SK-N-SH (cell line): ENCODE results near the gene AFP. TPM values are rescaled to one million over a fixed set of nuclear protein-coding genes. Genes with fewer than 3 reads are reported as not detected.

Source experiments
- CTCF ChIA-PET: fragments of 300-600, 350-600 bp; formaldehyde crosslinking; extraction: SDS; loops from one replicate; lab custom pipeline; 2021; lab: Yijun Ruan, JAX
- POLR2A ChIA-PET: fragments of 350-600 bp; sonication (Branson Sonifier 250); formaldehyde crosslinking; extraction: SDS; loops from one replicate; lab custom pipeline; 2020; ENCODE audit warnings: antibody characterized with exemption, inconsistent platforms; lab: Yijun Ruan, JAX
- DNase-seq: peaks from one replicate; pipeline ENCODE4 v3.0.0; 2012
- H2AFZ ChIP-seq: fragments of 200-600 bp; sonication (generic); 2 replicates; pipeline ENCODE4 v1.8.1; 2016; ENCODE audit warnings: antibody characterized with exemption, mild to moderate bottlenecking, low read depth
- H3F3A ChIP-seq: fragments of 200-600 bp; sonication (generic); replicated peaks from 2 replicates; pipeline ENCODE3; 2016; ENCODE audit warnings: antibody characterized with exemption, mild to moderate bottlenecking; ENCODE audit not compliant: insufficient read depth
- H3K27ac ChIP-seq, 2 experiments: fragments of 200-500 bp in 1 of 2; fragments of 200-600 bp in 1 of 2; sonication (Bioruptor generic) in 1 of 2; sonication (generic), shearing (Covaris generic) in 1 of 2; 2 replicates each; pipeline versions ENCODE4 v1.5.1 to v1.6.1; 2014 to 2016; ENCODE audit warnings: low read depth in 2 of 2, inconsistent platforms in 1 of 2, low read length in 1 of 2, mild to moderate bottlenecking in 1 of 2, mixed read lengths in 1 of 2
- H3K27me3 ChIP-seq: fragments of 200-600 bp; sonication (generic), shearing (Covaris generic); 2 replicates; pipeline ENCODE4 v1.6.1; 2016; ENCODE audit warnings: mixed run types; ENCODE audit not compliant: insufficient read depth
- H3K36me3 ChIP-seq, 2 experiments: fragments of 200-500 bp in 1 of 2; fragments of 200-600 bp in 1 of 2; sonication (Bioruptor generic) in 1 of 2; sonication (generic) in 1 of 2; replicated peaks in 1 of 2; 2 replicates each; pipeline versions ENCODE3 to v1.5.1; 2014 to 2016; ENCODE audit warnings: low read length in 1 of 2, mild to moderate bottlenecking in 1 of 2; ENCODE audit not compliant: insufficient read depth in 2 of 2, control insufficient read depth in 1 of 2
- H3K4me1 ChIP-seq, 2 experiments: fragments of 200-500 bp in 1 of 2; fragments of 200-600 bp in 1 of 2; sonication (Bioruptor generic) in 1 of 2; sonication (generic), shearing (Covaris generic) in 1 of 2; 2 replicates each; pipeline versions ENCODE4 v1.5.1 to v1.6.1; 2014 to 2016; ENCODE audit warnings: low read depth in 1 of 2, low read length in 1 of 2, mixed run types in 1 of 2; ENCODE audit not compliant: insufficient read depth in 2 of 2, control insufficient read depth in 1 of 2
- H3K4me2 ChIP-seq: fragments of 200-600 bp; sonication (generic), shearing (Covaris generic); 2 replicates; pipeline ENCODE4 v1.6.1; 2017; ENCODE audit warnings: mixed run types
- H3K4me3 ChIP-seq, 2 experiments: fragments of 200-500 bp in 1 of 2; fragments of 200-600 bp in 1 of 2; sonication (Bioruptor generic) in 1 of 2; sonication (generic), shearing (Covaris generic) in 1 of 2; 2 replicates each; pipeline versions ENCODE4 v1.5.1 to v1.8.1; 2014 to 2016; ENCODE audit warnings: low read depth in 2 of 2, inconsistent platforms in 1 of 2, low read length in 1 of 2, mild to moderate bottlenecking in 1 of 2, mixed read lengths in 1 of 2, moderate library complexity in 1 of 2
- H3K79me2 ChIP-seq: fragments of 200-600 bp; sonication (generic); 2 replicates; pipeline ENCODE4 v1.8.1; 2017; ENCODE audit warnings: mild to moderate bottlenecking; ENCODE audit not compliant: insufficient read depth
- H3K9ac ChIP-seq: fragments of 200-600 bp; sonication (generic); 2 replicates; pipeline ENCODE4 v1.6.1; 2017; ENCODE audit warnings: mixed run types
- H3K9me2 ChIP-seq: fragments of 200-600 bp; sonication (generic); 2 replicates; pipeline ENCODE4 v1.6.1; 2017; ENCODE audit warnings: mixed run types
- H3K9me3 ChIP-seq: fragments of 200-600 bp; sonication (generic); 2 replicates; pipeline ENCODE4 v1.6.1; 2017; ENCODE audit warnings: mixed run types, mild to moderate bottlenecking, moderate library complexity
- H4K20me1 ChIP-seq: fragments of 200-600 bp; sonication (generic); 2 replicates; pipeline ENCODE4 v1.6.1; 2017; ENCODE audit warnings: mild to moderate bottlenecking, mixed run types; ENCODE audit not compliant: insufficient read depth
- ELF1 ChIP-seq: IDR thresholded peaks from 2 replicates; pipeline ENCODE4 v1.4.0; 2012
- EP300 ChIP-seq, 2 experiments: IDR thresholded peaks; 2 replicates each; pipeline versions ENCODE4 v1.4.0 to v1.6.1; 2012; ENCODE audit warnings: borderline replicate concordance in 1 of 2, low read depth in 1 of 2, low read length in 1 of 2
- EZH2phosphoT487 ChIP-seq: fragments of 200-600 bp; sonication (generic); IDR thresholded peaks from 2 replicates; pipeline ENCODE4 v1.6.1; 2017; ENCODE audit warnings: low read depth, mixed run types, mild to moderate bottlenecking, antibody characterized with exemption, moderate library complexity, borderline replicate concordance
- FOSL2 ChIP-seq: IDR thresholded peaks from 2 replicates; pipeline ENCODE4 v1.4.0; 2012; ENCODE audit warnings: low read depth, mild to moderate bottlenecking, moderate library complexity, borderline replicate concordance
- FOXJ3 ChIP-seq: sonication (generic); formaldehyde crosslinking; IDR thresholded peaks from 2 replicates; pipeline ENCODE4 v1.5.1; 2020; ENCODE audit warnings: mild to moderate bottlenecking, missing genetic modification reagents
- FOXM1 ChIP-seq: IDR thresholded peaks from 2 replicates; pipeline ENCODE4 v1.4.0; 2012; ENCODE audit warnings: low read depth, mild to moderate bottlenecking
- GABPA ChIP-seq: IDR thresholded peaks from 2 replicates; pipeline ENCODE4 v1.4.0; 2012; ENCODE audit warnings: low read depth, mild to moderate bottlenecking
- GATA2 ChIP-seq: sonication (generic); formaldehyde crosslinking; IDR thresholded peaks from 2 replicates; pipeline ENCODE4 v1.5.0; 2020; ENCODE audit warnings: mild to moderate bottlenecking, missing genetic modification reagents
- MEF2A ChIP-seq: IDR thresholded peaks from 2 replicates; pipeline ENCODE4 v1.4.0; 2012; ENCODE audit warnings: low read depth, borderline replicate concordance
- MXI1 ChIP-seq: IDR thresholded peaks from 2 replicates; pipeline ENCODE4 v1.6.1; 2012; ENCODE audit warnings: mild to moderate bottlenecking, low read depth, low read length, improper control_type of control experiment
- NRF1 ChIP-seq: IDR thresholded peaks from 2 replicates; pipeline ENCODE4 v1.6.1; 2012; ENCODE audit warnings: low read depth, mild to moderate bottlenecking, low read length
- PBX3 ChIP-seq: IDR thresholded peaks from 2 replicates; pipeline ENCODE4; 2012
- POLR2AphosphoS5 ChIP-seq: IDR thresholded peaks from 2 replicates; pipeline ENCODE4 v1.6.1; 2012; ENCODE audit warnings: low read depth, low read length
- RAD21 ChIP-seq: IDR thresholded peaks from 2 replicates; pipeline ENCODE4 v1.6.1; 2012; ENCODE audit warnings: mild to moderate bottlenecking, low read length
- RCOR1 ChIP-seq: fragments of 150-350 bp; IDR thresholded peaks from 2 replicates; pipeline ENCODE4 v1.6.1; 2017; ENCODE audit warnings: antibody characterized with exemption, low read length
- RFX5 ChIP-seq: IDR thresholded peaks from 2 replicates; pipeline ENCODE4 v1.6.1; 2012; ENCODE audit warnings: mild to moderate bottlenecking, improper control_type of control experiment, low read length
- YY1 ChIP-seq: IDR thresholded peaks from 2 replicates; pipeline ENCODE4 v1.4.0; 2012; ENCODE audit warnings: low read depth, mild to moderate bottlenecking
- ZBTB33 ChIP-seq: IDR thresholded peaks from 2 replicates; pipeline ENCODE4 v1.4.0; 2012; ENCODE audit warnings: low read depth, borderline replicate concordance
- WGBS: methylation state at CpG from one replicate; pipeline ENCODE4 v1.1.6; 2017; ENCODE audit warnings: low lambda C conversion rate; 5-methylcytosine and 5-hydroxymethylcytosine counted together
- polyA plus RNA-seq, 3 experiments: library from polyadenylated mRNA; depleted of rRNA; stranded (reverse); fragments of >200 nt; gene quantifications; 2 replicates each; pipeline ENCODE4 v1.2.3, GENCODE V29; 2012
- TF ChIP-seq, protein P1 (sequence below): IDR thresholded peaks from 2 replicates; pipeline ENCODE4 v1.6.1; 2012; ENCODE audit warnings: mild to moderate bottlenecking, low read depth, low read length, moderate library complexity
- TF ChIP-seq, protein P2 (sequence below): IDR thresholded peaks from 2 replicates; pipeline ENCODE4 v1.4.0; 2012; ENCODE audit warnings: low read depth

AFP gene
- polyA plus RNA-seq, 1 of the 3 experiments (the other 2 are of a cell fraction), result 0.28 TPM

DNA sequence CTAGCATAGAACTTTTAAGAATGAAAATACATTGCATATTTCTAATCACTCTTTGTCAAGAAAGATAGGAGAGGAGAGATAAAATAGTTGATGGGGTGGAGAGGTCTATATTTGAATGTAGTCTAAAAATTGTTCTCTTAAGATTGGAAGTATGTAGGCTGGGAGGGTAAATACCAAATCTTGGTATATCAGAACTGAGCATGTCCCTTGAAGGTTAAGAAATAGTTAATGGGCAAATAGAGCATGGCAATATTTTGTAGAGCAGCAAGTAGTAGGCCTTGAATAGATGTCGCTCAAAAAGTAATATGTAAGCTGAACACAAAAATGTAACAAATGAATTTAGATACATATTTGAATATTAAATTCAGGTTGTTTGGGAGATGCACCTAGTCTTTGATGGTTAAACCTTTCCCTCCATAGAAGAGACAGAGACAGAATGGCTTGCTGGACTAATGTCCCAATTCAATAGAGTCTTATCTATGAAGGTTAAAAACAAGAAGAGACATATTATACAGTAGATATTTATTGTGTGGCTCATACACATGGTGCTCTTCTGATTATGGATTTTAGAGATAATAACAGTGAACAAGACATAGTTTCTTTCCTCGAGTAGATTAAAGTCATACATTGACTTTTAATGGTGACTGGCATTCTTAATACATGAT, 19.5 kb upstream of the AFP start:
- no peak overlapping the region for H3K27ac ChIP-seq
- H3K9ac ChIP-seq, result no peak overlapping the region
- H3K4me2 ChIP-seq, result no peak overlapping the region
- no peaks in the 10 kb centered on the region for H3F3A ChIP-seq
- no peaks in the 10 kb centered on the region for H3K9me3 ChIP-seq
- WGBS, result 0% methylated on average over 2 of the region's 2 CpGs
- CTCF ChIA-PET, result interaction anchor here (1.4 kb wide), 1 partner anchor 30 kb away, joined by 4 read pairs; no protein-coding TSS in a partner anchor
- H2AFZ ChIP-seq, result no peak overlapping the region
- H3K79me2 ChIP-seq, result no peaks in the 10 kb centered on the region
- POLR2A ChIA-PET, result no interaction called here
- no peak overlapping the region for H3K4me3 ChIP-seq
- H4K20me1 ChIP-seq, result no peaks in the 10 kb centered on the region
- H3K4me1 ChIP-seq, result no peaks in the 10 kb centered on the region
- H3K9me2 ChIP-seq, result no peaks in the 10 kb centered on the region
- H3K27me3 ChIP-seq, result 0 out of 2 replicates have a peak, but pooled peaks cover 4% of the 10 kb centered on the region
- no peak for DNase-seq
- H3K36me3 ChIP-seq, result no peaks in the 10 kb centered on the region
- TF ChIP-seq GABPA, result no peak
- TF ChIP-seq MEF2A, result no peak
- no peak for TF ChIP-seq RAD21
- TF ChIP-seq EZH2phosphoT487, result no peak
- no peak for TF ChIP-seq GATA2
- no peak for TF ChIP-seq EP300 (IDR thresholded peaks at IDR 0.05; ENCODE audit: borderline replicate concordance in 1 of 2, low read depth in 1 of 2, low read length in 1 of 2)
- TF ChIP-seq NRF1, result no peak
- TF ChIP-seq RFX5, result no peak
- no peak for TF ChIP-seq FOSL2
- no peak for TF ChIP-seq ELF1
- TF ChIP-seq FOXJ3 (CRISPR knock-in tag), result no peak
- no peak for TF ChIP-seq POLR2AphosphoS5
- TF ChIP-seq, protein P1, sequence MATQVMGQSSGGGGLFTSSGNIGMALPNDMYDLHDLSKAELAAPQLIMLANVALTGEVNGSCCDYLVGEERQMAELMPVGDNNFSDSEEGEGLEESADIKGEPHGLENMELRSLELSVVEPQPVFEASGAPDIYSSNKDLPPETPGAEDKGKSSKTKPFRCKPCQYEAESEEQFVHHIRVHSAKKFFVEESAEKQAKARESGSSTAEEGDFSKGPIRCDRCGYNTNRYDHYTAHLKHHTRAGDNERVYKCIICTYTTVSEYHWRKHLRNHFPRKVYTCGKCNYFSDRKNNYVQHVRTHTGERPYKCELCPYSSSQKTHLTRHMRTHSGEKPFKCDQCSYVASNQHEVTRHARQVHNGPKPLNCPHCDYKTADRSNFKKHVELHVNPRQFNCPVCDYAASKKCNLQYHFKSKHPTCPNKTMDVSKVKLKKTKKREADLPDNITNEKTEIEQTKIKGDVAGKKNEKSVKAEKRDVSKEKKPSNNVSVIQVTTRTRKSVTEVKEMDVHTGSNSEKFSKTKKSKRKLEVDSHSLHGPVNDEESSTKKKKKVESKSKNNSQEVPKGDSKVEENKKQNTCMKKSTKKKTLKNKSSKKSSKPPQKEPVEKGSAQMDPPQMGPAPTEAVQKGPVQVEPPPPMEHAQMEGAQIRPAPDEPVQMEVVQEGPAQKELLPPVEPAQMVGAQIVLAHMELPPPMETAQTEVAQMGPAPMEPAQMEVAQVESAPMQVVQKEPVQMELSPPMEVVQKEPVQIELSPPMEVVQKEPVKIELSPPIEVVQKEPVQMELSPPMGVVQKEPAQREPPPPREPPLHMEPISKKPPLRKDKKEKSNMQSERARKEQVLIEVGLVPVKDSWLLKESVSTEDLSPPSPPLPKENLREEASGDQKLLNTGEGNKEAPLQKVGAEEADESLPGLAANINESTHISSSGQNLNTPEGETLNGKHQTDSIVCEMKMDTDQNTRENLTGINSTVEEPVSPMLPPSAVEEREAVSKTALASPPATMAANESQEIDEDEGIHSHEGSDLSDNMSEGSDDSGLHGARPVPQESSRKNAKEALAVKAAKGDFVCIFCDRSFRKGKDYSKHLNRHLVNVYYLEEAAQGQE, result no peak
- TF ChIP-seq MXI1, result no peak
- TF ChIP-seq, protein P2, sequence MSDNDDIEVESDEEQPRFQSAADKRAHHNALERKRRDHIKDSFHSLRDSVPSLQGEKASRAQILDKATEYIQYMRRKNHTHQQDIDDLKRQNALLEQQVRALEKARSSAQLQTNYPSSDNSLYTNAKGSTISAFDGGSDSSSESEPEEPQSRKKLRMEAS, result no peak
- no peak for TF ChIP-seq ZBTB33
- TF ChIP-seq FOXM1, result no peak
- no peak for TF ChIP-seq PBX3
- TF ChIP-seq RCOR1, result no peak
- no peak for TF ChIP-seq YY1
- TF ChIP-seq, all 33 proteins: peak for 0
